Measurements from ENCODE around the gene ITPA. TPM values are rescaled to one million over a fixed set of nuclear protein-coding genes. Genes with fewer than 3 reads are reported as not detected.
"Not testable (repeated sequence)": the region's sequence is repeated elsewhere in the genome, so short reads cannot be mapped to it uniquely, and the experiment has no call there.

Gene ITPA
- total RNA-seq, 2 experiments from 2014 or later = 56.3 to 66.9 TPM

DNA sequence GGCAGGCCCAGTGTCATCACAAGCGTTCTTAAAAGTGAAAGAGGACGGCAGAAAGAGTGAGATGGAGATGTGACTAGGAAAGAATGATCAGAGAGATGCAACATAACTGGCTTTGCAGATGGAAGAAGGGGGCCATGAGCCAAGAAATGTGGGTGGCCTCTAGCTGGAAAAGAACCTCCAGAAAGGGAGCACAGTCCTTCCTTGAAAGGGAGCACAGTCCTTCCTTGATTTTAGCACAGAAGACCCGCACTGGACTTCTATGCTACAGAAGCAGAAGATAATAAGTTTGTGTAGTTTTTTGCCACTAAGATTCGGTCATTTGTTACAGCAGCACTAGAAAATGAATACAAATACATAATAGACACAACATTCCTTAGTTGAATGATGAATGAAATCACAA lies 29.0 kb upstream of the ITPA start:
- TF ChIP-seq, protein P1, sequence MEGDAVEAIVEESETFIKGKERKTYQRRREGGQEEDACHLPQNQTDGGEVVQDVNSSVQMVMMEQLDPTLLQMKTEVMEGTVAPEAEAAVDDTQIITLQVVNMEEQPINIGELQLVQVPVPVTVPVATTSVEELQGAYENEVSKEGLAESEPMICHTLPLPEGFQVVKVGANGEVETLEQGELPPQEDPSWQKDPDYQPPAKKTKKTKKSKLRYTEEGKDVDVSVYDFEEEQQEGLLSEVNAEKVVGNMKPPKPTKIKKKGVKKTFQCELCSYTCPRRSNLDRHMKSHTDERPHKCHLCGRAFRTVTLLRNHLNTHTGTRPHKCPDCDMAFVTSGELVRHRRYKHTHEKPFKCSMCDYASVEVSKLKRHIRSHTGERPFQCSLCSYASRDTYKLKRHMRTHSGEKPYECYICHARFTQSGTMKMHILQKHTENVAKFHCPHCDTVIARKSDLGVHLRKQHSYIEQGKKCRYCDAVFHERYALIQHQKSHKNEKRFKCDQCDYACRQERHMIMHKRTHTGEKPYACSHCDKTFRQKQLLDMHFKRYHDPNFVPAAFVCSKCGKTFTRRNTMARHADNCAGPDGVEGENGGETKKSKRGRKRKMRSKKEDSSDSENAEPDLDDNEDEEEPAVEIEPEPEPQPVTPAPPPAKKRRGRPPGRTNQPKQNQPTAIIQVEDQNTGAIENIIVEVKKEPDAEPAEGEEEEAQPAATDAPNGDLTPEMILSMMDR (IDR thresholded peaks at IDR 0.05) = no peak
- H3K27me3 Mint-ChIP-seq = peaks cover 2% of the 10 kb centered on the region
- ChIA-PET POLR2A (interaction anchor here (1.1 kb wide), 1 partner anchor 17 kb away, joined by 3 read pairs; no protein-coding TSS in a partner anchor), CTCF (interaction anchor here (1.9 kb wide), 1 partner anchor 21 kb away, joined by 4 read pairs; the partner anchor contains the start of genes FASTKD5 and UBOX5)
- no peak for DNase-seq
- H3K4me3 Mint-ChIP-seq = no peak overlapping the region
- intact Hi-C loops (cut with micrococcal nuclease) = no loop called here
- ATAC-seq = no peak
- H3K27ac Mint-ChIP-seq = no peak overlapping the region
- no peaks in the 10 kb centered on the region for H3K36me3 Mint-ChIP-seq (ENCODE audit: low read depth)
- no peaks in the 10 kb centered on the region for H3K9me3 Mint-ChIP-seq
- peaks cover 2% of the 10 kb centered on the region for H3K4me1 Mint-ChIP-seq (ENCODE audit: low read depth)

DNA sequence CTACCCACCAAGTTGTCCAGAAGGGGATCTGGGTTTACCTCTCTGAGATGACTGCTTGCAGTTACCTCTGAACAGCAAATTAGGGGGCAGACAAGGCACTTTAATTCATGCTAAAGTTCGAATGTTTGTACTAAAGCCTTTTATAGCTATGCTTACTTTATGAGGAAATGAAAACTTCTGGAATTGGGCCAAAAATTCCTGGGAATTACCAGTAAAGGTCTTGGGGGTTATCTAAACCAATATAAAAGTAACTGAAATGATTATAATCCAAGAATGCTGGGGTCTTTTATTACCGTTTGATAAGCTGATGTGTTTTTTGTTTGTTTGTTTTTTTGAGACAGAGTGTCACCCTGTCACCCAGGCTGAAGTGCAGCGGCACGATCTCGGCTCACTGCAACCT lies 28.0 kb upstream of the ITPA start:
- no peaks in the 10 kb centered on the region for H3K9me3 Mint-ChIP-seq
- no peaks in the 10 kb centered on the region for H3K36me3 Mint-ChIP-seq (ENCODE audit: low read depth)
- CTCF ChIA-PET = no interaction called here
- ATAC-seq = no peak
- TF ChIP-seq, protein P1 (IDR thresholded peaks at IDR 0.05) = no peak
- no peaks in the 10 kb centered on the region for H3K27me3 Mint-ChIP-seq
- intact Hi-C loops (cut with micrococcal nuclease) = no loop called here
- H3K4me3 Mint-ChIP-seq = no peak overlapping the region
- POLR2A ChIA-PET = interaction anchor here (1.1 kb wide), 2 partner anchors 14 to 18 kb away, joined by 3 read pairs; no protein-coding TSS in a partner anchor
- no peaks in the 10 kb centered on the region for H3K4me1 Mint-ChIP-seq (ENCODE audit: low read depth)
- H3K27ac Mint-ChIP-seq = no peak overlapping the region
- no peak for DNase-seq

DNA sequence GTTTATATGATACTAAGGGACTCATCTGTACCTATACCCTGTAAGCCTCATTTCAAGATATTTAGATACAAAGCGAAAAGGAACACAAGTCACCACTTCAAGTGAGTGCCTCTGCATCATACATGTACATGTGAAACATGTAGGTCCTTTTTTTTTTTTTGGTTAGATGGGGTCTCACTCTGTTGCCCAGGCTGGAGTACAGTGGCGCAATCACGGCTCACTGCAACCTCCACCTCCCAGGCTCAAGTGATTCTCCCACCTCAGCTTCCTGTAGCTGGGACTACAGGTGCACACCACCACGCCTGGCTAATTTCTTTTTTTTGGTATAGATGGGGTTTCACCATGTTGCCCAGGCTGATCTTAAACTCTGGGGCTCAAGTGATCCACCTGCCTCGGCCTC lies 26.9 kb upstream of the ITPA start:
- H3K4me3 Mint-ChIP-seq; H3K27me3 Mint-ChIP-seq; ATAC-seq; H3K36me3 Mint-ChIP-seq (ENCODE audit: low read depth); H3K27ac Mint-ChIP-seq; H3K4me1 Mint-ChIP-seq (ENCODE audit: low read depth); DNase-seq; H3K9me3 Mint-ChIP-seq; CTCF ChIA-PET; intact Hi-C loops (cut with micrococcal nuclease); POLR2A ChIA-PET: not testable (repeated sequence)

DNA sequence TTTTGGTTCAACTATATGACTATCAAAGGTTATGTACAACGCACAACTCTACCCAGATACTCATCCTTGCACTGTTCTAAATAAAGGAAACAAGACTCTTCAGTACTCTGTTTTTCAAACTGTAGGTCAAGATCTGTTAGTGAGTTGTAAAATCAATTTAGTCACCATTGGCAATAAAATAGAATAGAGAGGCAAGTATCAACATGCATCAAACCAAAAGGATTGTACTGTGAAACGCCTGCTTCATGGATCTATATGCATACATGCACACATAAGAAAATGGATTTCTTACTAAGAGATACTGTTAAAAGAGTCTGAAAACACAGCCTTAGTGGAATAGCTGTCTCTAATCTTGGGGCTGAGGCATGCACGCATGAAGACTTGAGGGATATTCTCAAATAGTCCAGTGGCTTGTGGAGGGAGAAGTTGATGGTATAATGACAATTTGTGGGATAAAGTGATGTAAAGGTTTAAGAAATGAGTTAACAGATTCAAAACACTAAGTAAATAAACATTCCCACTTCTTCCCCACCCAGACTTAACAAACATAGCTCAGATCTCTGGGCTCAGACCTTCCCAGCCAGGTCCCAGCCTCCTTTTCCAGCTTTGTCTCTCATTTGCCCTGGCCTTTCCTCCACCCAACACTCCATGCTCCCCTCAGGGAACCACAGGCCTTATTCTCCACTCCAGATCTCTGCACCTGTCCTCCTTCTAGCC lies 25.2 kb upstream of the ITPA start:
- TF ChIP-seq, protein P1 (IDR thresholded peaks at IDR 0.05) = no peak
- no peak for ATAC-seq
- ChIA-PET POLR2A (interaction anchor here (0.6 kb wide), 1 partner anchor 492 kb away, joined by 3 read pairs; no protein-coding TSS in a partner anchor), CTCF (interaction anchor here (1.3 kb wide), 1 partner anchor 13 kb away, joined by 3 read pairs; no protein-coding TSS in a partner anchor)
- H3K9me3 Mint-ChIP-seq = no peaks in the 10 kb centered on the region
- no peak for DNase-seq
- H3K27me3 Mint-ChIP-seq = no peaks in the 10 kb centered on the region
- H3K4me1 Mint-ChIP-seq (ENCODE audit: low read depth) = no peaks in the 10 kb centered on the region
- H3K36me3 Mint-ChIP-seq (ENCODE audit: low read depth) = no peaks in the 10 kb centered on the region
- H3K4me3 Mint-ChIP-seq = no peak overlapping the region
- H3K27ac Mint-ChIP-seq = no peak overlapping the region
- intact Hi-C loops (cut with micrococcal nuclease) = no loop called here

DNA sequence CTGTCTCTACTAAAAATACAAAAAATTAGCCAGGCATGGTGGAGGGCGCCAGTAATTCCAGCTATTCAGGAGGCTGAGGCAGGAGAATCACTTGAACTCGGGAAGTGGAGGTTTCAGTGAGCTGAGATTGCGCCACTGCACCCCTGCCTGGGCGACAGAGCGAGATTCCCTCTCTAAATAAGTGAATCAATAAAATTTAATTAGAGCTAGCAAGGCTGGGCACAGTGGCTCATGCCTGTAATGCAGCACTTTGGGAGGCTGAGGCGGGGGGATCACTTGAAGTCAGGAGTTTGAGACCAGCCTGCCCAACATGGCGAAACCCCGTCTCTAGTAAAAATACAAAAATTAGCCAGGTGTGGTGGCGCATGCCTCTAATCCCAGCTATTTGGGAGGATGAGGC lies 21.4 kb upstream of the ITPA start:
- H3K4me1 Mint-ChIP-seq (ENCODE audit: low read depth); H3K4me3 Mint-ChIP-seq; H3K27ac Mint-ChIP-seq; H3K27me3 Mint-ChIP-seq; ATAC-seq; CTCF ChIA-PET; DNase-seq; intact Hi-C loops (cut with micrococcal nuclease); H3K9me3 Mint-ChIP-seq: not testable (repeated sequence)
- POLR2A ChIA-PET = interaction anchor here (0.6 to 1.1 kb wide), 2 partner anchors 35 to 56 kb away, joined by 3 read pairs; no protein-coding TSS in a partner anchor
- peaks cover 24% of the 10 kb centered on the region for H3K36me3 Mint-ChIP-seq (ENCODE audit: low read depth)

DNA sequence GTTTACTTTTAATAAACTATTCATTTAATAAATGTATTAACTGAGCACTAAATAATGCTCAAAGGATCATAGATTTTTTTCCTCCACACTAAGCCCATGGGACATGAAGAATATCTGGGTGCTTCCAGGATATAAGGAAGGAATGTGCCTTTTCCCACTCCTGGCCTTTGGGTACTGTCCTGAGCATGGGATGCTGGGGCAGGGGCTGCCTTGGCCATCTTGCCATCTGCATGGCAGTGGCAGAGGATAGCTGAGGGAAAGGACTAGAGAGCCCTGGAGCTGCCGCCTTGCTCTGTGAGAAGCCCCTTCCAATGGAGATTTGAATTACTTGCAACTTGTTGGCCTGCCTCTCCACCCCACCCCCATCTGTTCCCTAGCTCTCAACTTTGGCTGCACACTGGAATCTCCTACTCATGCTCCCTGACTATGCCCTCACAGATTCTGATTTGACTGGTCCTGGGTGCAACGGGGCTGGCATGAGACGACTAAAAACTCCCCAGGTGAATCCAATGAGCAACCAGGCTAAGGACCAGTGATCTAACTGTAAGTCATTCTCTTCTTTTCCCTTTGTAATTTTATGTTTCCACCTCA lies 20.4 kb upstream of the ITPA start:
- CTCF ChIA-PET = no interaction called here
- Mint-ChIP-seq H3K36me3 (ENCODE audit: low read depth) (peaks cover 27% of the 10 kb centered on the region), H3K27me3 (no peaks in the 10 kb centered on the region), H3K4me1 (ENCODE audit: low read depth) (no peaks in the 10 kb centered on the region), H3K4me3 (no peak overlapping the region), H3K27ac (no peak overlapping the region), H3K9me3 (no peaks in the 10 kb centered on the region)
- POLR2A ChIA-PET = interaction anchor here (0.6 to 1.1 kb wide), 4 partner anchors 34 to 714 kb away, joined by 3 read pairs; no protein-coding TSS in a partner anchor
- DNase-seq (no peak), ATAC-seq (no peak)
- TF ChIP-seq, protein P1 (IDR thresholded peaks at IDR 0.05) = no peak
- intact Hi-C loops (cut with micrococcal nuclease) = no loop called here
